Hindlimb muscle (tissue), 1 donor: ENCODE results near the gene PIM1. TPM values are rescaled to one million over a fixed set of nuclear protein-coding genes. Genes with fewer than 3 reads are reported as not detected.
"Not testable (repeated sequence)": the region's sequence is repeated elsewhere in the genome, so short reads cannot be mapped to it uniquely, and the experiment has no call there.

Experiments
- DNase-seq: peaks from one replicate; pipeline ENCODE4 v3.0.0-alpha.2; 2013
- polyA plus RNA-seq: library from polyadenylated mRNA; unstranded; fragments of 120-200 nt; gene quantifications from one replicate; pipeline ENCODE4 v1.2.1, GENCODE V29; 2013; ENCODE audit not compliant: insufficient read length

Gene PIM1
- polyA plus RNA-seq, 1 donor, result 21.7 TPM

GRCh38 chr6:37171201-37171969 lies 1.4 kb downstream of the PIM1 start:
- peak; percentile 59 for DNase-seq

GRCh38 chr6:37171970-37172812 lies 2.2 kb downstream of the PIM1 start:
- peak; percentile 84 for DNase-seq

- DNase-seq, result no peak
These were observed 3.0 kb downstream of the PIM1 start for GRCh38 chr6:37172912-37173492.

DNA sequence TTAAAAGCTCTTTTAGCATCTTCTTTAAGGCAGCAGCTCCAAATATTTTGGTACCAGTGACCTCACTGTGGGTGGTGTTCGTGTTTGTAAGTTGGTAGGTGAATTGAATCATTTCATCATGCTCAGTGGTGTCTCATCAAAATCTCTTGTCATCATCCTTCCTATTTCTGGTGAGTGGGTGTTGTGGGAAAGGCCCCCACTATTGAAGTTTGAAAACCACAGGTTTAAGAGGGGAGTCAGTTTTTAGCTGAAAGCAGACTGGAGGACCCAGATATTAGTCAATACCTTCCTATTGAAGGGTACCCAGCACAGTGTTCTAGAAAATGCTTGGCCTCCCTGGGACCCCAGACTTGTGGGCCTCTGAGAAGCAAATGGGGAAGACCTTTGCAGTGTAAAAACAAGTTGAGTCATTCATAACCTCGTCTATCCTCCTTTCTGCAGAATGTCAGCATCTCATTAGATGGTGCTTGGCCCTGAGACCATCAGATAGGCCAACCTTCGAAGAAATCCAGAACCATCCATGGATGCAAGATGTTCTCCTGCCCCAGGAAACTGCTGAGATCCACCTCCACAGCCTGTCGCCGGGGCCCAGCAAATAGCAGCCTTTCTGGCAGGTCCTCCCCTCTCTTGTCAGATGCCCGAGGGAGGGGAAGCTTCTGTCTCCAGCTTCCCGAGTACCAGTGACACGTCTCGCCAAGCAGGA lies 3.7 kb downstream of the PIM1 start:
- DNase-seq, result no peak

GRCh38 chr6:37174196-37174514 lies 4.2 kb downstream of the PIM1 start:
- DNase-seq, result no peak

DNA sequence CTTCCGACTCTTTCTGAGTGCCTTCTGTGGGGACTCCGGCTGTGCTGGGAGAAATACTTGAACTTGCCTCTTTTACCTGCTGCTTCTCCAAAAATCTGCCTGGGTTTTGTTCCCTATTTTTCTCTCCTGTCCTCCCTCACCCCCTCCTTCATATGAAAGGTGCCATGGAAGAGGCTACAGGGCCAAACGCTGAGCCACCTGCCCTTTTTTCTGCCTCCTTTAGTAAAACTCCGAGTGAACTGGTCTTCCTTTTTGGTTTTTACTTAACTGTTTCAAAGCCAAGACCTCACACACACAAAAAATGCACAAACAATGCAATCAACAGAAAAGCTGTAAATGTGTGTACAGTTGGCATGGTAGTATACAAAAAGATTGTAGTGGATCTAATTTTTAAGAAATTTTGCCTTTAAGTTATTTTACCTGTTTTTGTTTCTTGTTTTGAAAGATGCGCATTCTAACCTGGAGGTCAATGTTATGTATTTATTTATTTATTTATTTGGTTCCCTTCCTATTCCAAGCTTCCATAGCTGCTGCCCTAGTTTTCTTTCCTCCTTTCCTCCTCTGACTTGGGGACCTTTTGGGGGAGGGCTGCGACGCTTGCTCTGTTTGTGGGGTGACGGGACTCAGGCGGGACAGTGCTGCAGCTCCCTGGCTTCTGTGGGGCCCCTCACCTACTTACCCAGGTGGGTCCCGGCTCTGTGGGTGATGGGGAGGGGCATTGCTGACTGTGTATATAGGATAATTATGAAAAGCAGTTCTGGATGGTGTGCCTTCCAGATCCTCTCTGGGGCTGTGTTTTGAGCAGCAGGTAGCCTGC lies 4.8 kb downstream of the PIM1 start:
- DNase-seq, result no peak

DNA sequence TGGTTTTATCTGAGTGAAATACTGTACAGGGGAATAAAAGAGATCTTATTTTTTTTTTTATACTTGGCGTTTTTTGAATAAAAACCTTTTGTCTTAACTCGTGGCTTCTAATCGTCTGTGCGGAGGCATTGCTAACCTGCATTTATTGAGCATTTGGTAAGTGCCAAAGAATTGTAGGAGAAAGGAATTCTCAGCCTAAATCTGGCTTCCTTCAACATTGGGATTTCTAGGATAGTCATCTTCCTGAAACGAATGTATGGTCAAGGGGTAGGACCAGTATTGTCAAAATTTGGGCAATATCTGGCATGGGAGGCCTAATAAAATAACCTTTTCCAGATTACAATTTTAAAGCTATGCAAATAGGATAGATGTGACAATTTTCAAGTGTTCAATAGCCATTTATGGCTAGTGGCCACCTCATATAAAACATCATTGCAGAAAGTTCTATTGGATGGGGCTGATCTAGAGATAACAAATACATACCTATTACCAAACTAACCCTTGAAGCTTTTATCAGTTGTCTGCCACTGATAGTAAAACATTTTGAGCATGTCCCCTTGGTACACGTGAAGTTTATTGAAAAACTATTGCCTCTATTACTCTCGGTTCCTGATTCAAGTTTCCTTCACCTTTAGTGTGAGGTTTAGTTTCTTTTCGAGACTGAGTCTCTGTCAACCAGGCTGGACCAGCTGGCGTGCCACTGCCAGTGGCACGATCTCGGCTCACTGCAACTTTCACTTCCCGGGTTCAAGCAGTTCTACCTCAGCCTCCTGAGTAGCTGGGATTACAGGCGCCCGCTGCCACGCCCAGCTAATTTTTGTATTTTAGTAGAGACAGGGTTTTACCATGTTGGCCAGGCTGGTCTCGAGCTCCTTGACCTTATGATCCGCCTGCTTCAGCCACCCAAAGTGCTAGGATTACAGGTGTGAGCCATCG lies 5.6 kb downstream of the PIM1 start:
- no peak for DNase-seq

DNA sequence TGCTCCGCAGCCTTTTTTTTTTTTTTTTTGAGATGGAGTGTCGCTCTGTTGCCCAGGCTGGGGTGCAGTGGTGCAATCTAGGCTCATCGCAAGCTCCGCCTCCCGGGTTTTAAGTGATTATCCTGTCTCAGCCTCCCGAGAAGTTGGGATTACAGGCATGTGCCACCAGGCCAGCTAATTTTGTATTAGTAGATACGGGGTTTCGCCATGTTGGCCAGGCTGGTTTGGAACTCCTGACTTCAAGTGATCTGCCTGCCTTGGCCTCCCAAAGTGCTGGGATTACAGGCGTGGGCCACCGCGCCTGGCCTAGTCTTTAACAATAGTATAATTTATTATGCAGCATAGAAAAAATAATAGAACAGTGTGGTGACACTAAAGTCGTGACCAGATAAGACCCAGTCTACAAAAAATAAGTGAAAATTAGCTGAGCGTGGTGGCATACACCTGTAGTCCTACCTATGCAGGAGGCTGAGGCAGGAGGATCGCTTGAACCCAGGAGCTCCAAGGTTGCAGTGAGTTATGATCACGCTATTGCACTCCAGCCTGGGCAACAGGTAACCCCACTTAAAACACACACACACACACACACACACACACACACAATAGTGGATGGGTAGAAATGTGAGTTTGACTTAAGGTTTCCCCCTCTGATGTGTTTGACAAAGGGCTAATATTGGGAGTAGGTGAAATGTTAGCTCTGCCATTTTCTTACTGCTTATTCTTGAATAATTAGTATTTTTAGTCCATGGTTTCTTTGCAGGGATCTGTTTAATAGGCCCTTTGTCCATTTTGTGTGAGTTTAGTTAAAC lies 6.5 kb downstream of the PIM1 start:
- DNase-seq, result no peak

DNA sequence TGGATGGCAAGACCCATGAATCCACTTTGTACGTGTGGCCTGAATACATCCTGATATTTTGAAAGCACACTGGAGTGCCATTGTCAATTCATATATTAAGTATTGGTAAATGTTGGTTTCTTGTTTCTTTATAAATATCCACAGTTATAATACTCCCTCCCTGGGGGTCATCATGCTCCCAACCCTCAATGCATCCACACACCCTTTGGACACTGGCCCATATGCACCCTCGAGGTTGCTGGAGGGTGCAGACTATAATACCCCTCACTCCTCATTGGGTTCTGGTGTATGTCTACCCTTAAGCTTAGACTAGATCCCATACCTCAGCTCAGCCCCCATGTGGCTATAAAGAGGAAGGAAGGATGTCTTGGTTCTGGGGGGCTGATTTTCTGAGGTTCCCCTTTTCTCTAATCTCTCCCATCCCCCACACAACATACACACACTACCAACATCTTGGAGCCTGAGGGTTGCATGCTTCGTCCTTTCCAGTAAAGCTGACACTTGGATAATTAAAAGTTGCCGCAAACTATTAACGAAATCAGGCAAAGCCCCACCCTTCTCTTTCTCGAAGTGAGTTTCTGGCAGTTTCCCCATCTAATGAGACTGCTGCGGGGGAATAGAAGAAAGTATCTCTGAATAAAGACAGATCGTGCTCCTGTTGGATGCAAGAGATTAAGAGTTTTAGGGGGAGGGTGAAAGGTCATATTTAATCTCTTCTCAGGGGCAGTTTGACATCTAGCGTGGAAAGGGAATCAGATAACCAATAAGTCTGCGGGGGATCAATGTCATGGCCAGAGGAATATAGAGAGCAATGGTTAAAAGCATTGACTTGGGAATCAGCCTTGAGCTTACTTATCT lies 7.4 kb downstream of the PIM1 start:
- DNase-seq, result no peak

- no peak for DNase-seq
These were observed 8.1 kb downstream of the PIM1 start for GRCh38 chr6:37177935-37178517.

DNA sequence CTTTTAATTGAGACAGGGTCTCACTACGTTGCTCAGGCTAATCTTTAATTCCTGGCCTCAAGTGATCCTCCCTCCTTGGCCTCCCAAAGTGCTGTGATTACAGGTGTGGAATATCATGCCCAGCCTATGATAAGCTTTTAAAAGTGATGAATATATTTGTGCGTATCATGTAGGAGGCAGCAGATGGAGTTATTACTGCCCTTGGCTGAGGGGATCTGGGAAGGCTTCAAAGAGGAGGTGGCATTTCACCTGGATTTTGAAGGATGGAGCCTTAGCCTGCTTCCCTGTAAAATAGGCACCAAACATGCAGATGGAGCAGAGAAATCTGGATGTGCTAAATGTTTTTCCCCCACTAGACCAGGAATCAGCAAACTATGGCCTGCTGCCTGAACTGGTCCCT lies 10.1 kb downstream of the PIM1 start:
- DNase-seq, result no peak

DNA sequence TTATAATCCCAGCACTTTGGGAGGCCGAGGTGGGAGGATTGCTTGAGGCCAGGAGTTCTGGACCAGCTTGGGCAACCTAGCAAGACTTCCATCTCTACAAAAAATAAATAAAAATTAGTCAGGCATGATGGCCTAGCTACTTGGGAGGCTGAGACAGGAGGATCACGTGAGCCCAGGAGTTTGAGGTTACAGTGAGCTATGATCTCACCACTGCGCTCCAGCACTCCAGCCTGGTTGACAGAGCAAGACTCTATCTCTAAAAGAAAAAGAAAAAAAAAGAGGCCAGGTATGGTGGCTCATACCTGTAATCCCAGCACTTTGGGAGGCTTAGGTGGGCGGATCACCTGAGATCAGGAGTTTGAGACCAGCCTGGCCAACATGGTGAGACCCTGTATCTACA lies 10.7 kb downstream of the PIM1 start:
- DNase-seq, result not testable (repeated sequence)

DNA sequence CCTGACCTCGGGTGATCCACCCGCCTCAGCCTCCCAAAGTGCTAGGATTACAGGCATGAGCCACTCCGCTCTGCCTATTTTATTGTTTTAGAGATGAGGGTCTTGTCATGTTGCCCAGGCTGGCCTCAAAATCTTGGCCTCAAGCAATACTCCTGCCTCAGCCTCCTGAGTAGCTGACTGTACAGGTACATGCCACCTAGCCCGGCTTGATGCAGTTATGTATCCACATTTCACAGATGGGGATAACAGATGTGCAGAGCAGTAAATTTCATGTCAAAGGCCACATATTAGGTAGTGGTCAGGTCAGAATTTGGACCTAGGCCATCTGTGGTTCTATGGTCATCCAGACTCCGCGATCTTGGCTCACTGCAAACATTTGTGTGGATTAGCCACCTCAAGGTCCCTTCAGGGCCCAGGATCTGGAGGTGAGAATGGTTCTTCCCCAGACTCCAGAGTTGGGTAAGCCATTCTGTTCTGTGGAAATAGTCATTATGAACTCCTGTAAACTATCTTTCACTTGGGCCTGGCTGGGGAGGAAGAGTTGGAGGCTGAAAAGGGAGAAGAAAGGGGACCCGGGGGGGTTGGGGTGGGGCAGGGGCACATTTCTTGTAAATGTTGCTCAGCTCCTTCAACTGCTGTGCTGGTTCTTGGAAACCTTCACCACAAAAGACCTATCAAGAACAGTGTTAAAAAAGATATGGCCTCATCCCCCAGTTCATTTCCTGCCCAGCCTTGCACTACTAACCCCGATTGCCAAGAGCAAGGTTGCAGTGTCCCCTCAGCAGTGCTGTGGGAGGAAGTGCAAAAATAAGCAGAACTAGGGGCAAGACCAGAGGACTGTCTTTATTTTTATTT lies 13.0 kb downstream of the PIM1 start:
- DNase-seq, result no peak

DNA sequence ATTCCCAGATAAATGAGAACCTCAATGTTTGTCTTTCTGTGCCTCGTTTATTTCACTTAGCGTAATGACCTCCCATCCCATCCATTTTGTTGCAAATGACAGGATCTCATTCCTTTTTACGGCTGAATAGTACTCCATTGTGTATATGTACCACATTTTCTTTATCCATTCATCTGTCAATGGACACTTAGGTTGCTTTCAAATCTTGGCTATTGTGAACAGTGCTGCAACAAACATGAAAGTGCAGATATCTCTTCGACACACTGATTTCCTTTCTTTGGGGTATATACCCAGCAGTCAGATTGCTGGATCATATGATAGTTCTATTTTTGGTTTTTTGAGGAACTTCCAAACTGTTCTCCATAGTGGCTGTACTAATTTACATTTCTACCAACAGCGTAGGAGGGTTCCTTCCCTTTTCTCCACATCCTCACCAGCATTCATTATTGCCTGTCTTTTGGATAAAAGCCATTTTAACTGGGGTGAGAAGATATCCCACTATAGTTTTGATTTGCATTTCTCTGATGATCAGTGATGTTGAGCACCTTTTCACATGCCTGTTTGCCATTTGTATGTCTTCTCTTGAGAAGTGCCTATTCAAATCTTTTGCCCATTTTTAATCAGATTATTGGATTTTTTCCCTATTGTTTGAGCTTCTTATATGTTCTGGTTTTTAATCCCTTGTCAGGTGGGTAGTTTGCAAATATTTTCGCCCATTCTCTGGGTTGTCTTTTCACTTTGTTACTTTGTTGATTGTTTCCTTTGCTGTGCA lies 16.2 kb downstream of the PIM1 start:
- DNase-seq, result not testable (repeated sequence)

- DNase-seq, result no peak
These were observed 17.5 kb downstream of the PIM1 start for GRCh38 chr6:37187321-37188022.

GRCh38 chr6:37188962-37189510 lies 19.1 kb downstream of the PIM1 start:
- DNase-seq, result no peak
